ENCODE measurements around the gene TOE1.

DNA sequence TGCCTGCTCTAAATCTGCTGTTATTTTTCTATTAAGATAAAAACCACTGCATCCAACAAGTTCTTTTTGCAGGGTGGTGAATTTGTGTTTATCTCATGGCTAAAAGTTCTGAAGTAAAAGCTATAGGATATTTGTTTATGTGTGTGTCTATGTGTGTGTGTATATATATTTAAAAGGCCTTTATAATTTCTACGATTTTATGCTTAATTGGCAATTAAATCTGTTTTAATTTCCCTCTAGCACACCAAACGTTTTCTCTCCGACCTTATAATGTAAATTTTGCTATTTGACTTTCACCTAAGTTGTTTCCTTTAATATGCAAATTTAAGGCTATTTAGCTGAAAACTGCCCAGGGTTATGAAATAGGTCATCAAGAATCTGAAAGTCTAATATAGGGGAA is 33.1 kb upstream of the TOE1 start:
- TF ChIP-seq, protein P1, sequence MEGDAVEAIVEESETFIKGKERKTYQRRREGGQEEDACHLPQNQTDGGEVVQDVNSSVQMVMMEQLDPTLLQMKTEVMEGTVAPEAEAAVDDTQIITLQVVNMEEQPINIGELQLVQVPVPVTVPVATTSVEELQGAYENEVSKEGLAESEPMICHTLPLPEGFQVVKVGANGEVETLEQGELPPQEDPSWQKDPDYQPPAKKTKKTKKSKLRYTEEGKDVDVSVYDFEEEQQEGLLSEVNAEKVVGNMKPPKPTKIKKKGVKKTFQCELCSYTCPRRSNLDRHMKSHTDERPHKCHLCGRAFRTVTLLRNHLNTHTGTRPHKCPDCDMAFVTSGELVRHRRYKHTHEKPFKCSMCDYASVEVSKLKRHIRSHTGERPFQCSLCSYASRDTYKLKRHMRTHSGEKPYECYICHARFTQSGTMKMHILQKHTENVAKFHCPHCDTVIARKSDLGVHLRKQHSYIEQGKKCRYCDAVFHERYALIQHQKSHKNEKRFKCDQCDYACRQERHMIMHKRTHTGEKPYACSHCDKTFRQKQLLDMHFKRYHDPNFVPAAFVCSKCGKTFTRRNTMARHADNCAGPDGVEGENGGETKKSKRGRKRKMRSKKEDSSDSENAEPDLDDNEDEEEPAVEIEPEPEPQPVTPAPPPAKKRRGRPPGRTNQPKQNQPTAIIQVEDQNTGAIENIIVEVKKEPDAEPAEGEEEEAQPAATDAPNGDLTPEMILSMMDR (IDR thresholded peaks at IDR 0.05), result no peak
- TF ChIP-seq EP300 (IDR thresholded peaks at IDR 0.05), result no peak
- TF ChIP-seq POLR2A (IDR thresholded peaks at IDR 0.05), result no peak
